Upper lobe of left lung (tissue), 4 donors: ENCODE measurements around the gene FPGS.
A peak's percentile ranks its signal among the peaks of the same experiment; 100 is the strongest.

Experiments
- POLR2A ChIP-seq, 4 donors: fragments of 450-650 bp; IDR thresholded peaks; one replicate each; pipeline ENCODE4 v1.5.1; 2016 to 2017; ENCODE audit warnings: antibody characterized with exemption in 4 of 4, mild to moderate bottlenecking in 2 of 4
- TF ChIP-seq, protein P1 (sequence below), 6 experiments: fragments of 450-650 bp in 4 of 6; fragments of 200-600 bp in 2 of 6; sonication (generic) in 2 of 6; IDR thresholded peaks; one replicate each; pipeline ENCODE4 v1.5.1; 2016 to 2019; ENCODE audit warnings: antibody characterized with exemption in 6 of 6

DNA sequence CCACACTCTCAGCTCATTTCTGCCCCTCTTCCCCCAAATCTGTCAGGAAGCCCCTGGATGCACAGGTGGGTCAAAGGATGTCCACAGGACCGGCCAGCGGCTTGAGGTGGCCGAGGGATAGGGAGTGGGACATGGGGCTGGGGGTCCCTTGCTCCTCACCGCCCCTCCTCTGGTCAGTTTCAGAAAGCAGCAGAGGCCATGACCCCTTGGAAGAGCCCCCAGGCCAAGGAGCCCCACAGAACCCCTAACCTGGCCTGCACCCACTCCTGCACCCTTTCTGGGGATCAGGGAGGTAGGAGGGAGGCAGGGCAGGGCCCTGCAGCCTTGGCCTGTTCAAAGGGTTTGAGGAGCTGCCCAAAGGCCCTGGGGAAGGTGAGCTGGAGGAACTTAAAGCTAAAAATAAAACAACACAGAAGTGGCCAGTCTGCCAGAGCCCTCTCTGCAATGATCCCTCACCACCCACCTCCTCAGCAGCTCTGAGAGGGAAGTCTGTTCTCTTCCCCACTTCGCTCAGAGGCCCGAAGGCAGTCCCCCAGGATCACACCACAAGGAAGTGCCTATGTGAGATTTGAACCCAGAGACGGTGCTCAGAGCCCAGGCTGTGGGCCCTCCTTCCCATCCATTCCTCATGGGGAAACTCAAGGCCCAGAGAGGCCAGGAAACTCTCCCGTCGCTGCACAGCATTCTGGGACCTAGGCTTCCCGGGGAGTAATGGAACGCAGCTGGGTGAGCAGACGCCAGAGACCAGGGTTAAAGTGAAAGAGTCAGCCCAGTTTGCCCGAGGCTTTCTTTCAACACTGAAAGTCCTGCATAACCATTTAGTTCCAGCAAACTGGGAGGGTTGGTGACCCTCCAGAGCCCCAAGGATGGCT, 50.9 kb downstream of the FPGS start:
- peak in 1 of 4 donors; percentile 13 for TF ChIP-seq POLR2A (IDR thresholded peaks at IDR 0.05)
- TF ChIP-seq, protein P1, sequence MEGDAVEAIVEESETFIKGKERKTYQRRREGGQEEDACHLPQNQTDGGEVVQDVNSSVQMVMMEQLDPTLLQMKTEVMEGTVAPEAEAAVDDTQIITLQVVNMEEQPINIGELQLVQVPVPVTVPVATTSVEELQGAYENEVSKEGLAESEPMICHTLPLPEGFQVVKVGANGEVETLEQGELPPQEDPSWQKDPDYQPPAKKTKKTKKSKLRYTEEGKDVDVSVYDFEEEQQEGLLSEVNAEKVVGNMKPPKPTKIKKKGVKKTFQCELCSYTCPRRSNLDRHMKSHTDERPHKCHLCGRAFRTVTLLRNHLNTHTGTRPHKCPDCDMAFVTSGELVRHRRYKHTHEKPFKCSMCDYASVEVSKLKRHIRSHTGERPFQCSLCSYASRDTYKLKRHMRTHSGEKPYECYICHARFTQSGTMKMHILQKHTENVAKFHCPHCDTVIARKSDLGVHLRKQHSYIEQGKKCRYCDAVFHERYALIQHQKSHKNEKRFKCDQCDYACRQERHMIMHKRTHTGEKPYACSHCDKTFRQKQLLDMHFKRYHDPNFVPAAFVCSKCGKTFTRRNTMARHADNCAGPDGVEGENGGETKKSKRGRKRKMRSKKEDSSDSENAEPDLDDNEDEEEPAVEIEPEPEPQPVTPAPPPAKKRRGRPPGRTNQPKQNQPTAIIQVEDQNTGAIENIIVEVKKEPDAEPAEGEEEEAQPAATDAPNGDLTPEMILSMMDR (IDR thresholded peaks at IDR 0.05), result no peak
